Stimulated activated CD4-positive, alpha-beta T cell treated with anti-CD3 and anti-CD28 coated beads, Interleukin-2, amount 100 ng/mL, for 48 hours (primary cell): ENCODE results near the gene HPCAL4.

Experiments
- DNase-seq, 2 donors: peaks; one replicate each; pipeline ENCODE4 v3.0.0-alpha.2; 2020

Gene HPCAL4

GRCh38 chr1:39673215-39673614, 18.0 kb downstream of the HPCAL4 start:
- DNase-seq = no peak

- DNase-seq = no peak
Observed at GRCh38 chr1:39672551-39672947, 18.7 kb downstream of the HPCAL4 start.

GRCh38 chr1:39671793-39672550, 19.3 kb downstream of the HPCAL4 start, which contains the start of gene NT5C1A:
Gene NT5C1A, minus strand, starts transcription at chr1:39672107. Its CDS starts 69 bp downstream, at chr1:39672038.
- no peak for DNase-seq

- no peak for DNase-seq
Observed at GRCh38 chr1:39671433-39671792, 19.8 kb downstream of the HPCAL4 start.

- DNase-seq = no peak
Observed at GRCh38 chr1:39670689-39671088, 20.5 kb downstream of the HPCAL4 start.

- no peak for DNase-seq
Observed at GRCh38 chr1:39668894-39669293, 22.3 kb downstream of the HPCAL4 start.

GRCh38 chr1:39668111-39668510, 23.1 kb downstream of the HPCAL4 start:
- no peak for DNase-seq

GRCh38 chr1:39666772-39667171, 24.5 kb downstream of the HPCAL4 start:
- peak; percentile 37 for DNase-seq

- DNase-seq = no peak
Observed at GRCh38 chr1:39663559-39663958, 27.7 kb downstream of the HPCAL4 start.

- no peak for DNase-seq
Observed at GRCh38 chr1:39662861-39663260, 28.4 kb downstream of the HPCAL4 start.

- DNase-seq = no peak
Observed at GRCh38 chr1:39659538-39659937, 31.7 kb downstream of the HPCAL4 start.

- no peak for DNase-seq
Observed at GRCh38 chr1:39659110-39659509, 32.1 kb downstream of the HPCAL4 start.

GRCh38 chr1:39657923-39658485, 33.2 kb downstream of the HPCAL4 start:
- DNase-seq = peak; percentile 67 to 69

- no peak for DNase-seq
Observed at GRCh38 chr1:39657402-39657801, 33.8 kb downstream of the HPCAL4 start.

- DNase-seq = no peak
Observed at GRCh38 chr1:39656391-39656790, 34.8 kb downstream of the HPCAL4 start.

GRCh38 chr1:39655578-39656268, 35.5 kb downstream of the HPCAL4 start:
- no peak for DNase-seq

GRCh38 chr1:39654291-39654690, 36.9 kb downstream of the HPCAL4 start:
- no peak for DNase-seq

- DNase-seq = peak; percentile 70 to 73
Observed at GRCh38 chr1:39653546-39654031, 37.6 kb downstream of the HPCAL4 start.

GRCh38 chr1:39652554-39652953, 38.7 kb downstream of the HPCAL4 start:
- no peak for DNase-seq

GRCh38 chr1:39652105-39652504, 39.1 kb downstream of the HPCAL4 start:
- no peak for DNase-seq

- DNase-seq = no peak
Observed at GRCh38 chr1:39650431-39650830, 40.8 kb downstream of the HPCAL4 start.

GRCh38 chr1:39649636-39650185, 41.5 kb downstream of the HPCAL4 start:
- no peak for DNase-seq

- no peak for DNase-seq
Observed at GRCh38 chr1:39648496-39648895, 42.7 kb downstream of the HPCAL4 start.

GRCh38 chr1:39647247-39647646, 44.0 kb downstream of the HPCAL4 start:
- no peak for DNase-seq
